ENCODE data around the gene KCNIP1. TPM values are rescaled to one million over a fixed set of nuclear protein-coding genes. Genes with fewer than 3 reads are reported as not detected.
A peak's percentile ranks its signal among the peaks of the same experiment; 100 is the strongest.

KCNIP1 gene
- total and polyA plus RNA-seq, 2 of the 8 experiments (the other 6 are each of a cell fraction or from before 2014, with no cell fraction given) = 0.52 to 0.83 TPM

DNA sequence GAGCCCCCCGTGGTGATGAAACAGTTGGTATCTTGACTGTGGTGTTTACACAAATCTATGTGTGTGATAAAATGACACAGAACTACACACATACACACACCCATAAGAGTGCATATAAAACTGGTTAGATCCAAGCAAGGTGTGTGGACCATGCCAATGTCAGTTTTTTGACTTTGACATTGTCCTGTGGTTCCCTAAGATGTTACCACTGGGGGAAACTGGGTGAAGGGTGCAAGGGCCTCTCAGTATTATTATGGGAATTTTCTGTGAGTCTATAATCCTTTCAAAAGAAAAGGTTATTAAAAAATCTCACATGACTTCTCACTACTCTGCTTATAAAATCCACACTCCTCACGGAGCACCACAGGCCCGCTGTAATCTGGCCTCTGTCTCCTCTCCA is 13.4 kb upstream of the KCNIP1 start:
- Histone ChIP-seq H4K5ac (ENCODE audit: insufficient read length, low read depth, low read length) (no peak overlapping the region), H3K9me3 (ENCODE audit: insufficient read depth in 2 of 2, low read depth in 1 of 2, low read length in 1 of 2) (no peaks in the 10 kb centered on the region), H3K36me3 (ENCODE audit: control insufficient read depth in 2 of 4, insufficient read depth in 4 of 4, low read length in 3 of 4) (no peaks in the 10 kb centered on the region), H2BK20ac (ENCODE audit: low read length) (no peak overlapping the region), H3K23me2 (ENCODE audit: low read depth, low read length) (no peaks in the 10 kb centered on the region), H3K4ac (replicated peaks; ENCODE audit: insufficient read length, low read depth, low read length) (no peak overlapping the region), H4K8ac (ENCODE audit: extremely low read depth, insufficient read depth, low read length) (no peak overlapping the region), H3K79me2 (ENCODE audit: control insufficient read depth in 1 of 2, insufficient read depth in 2 of 2, low read length in 2 of 2) (no peaks in the 10 kb centered on the region), H3K23ac (ENCODE audit: insufficient read length) (no peak overlapping the region), H3K4me3 (ENCODE audit: extremely low read depth in 1 of 4, insufficient read depth in 2 of 4, low read depth in 3 of 4, low read length in 4 of 4) (no peak overlapping the region), H3K27me3 (replicated peaks in 1 of 4; ENCODE audit: control insufficient read depth in 3 of 4, extremely low read depth in 1 of 4, insufficient read depth in 3 of 4, low read length in 3 of 4) (no peaks in the 10 kb centered on the region; a peak in 1 of 7 replicates), H2AFZ (ENCODE audit: low read length) (no peak overlapping the region), H3K9ac (replicated peaks in 1 of 4; ENCODE audit: extremely low read depth in 1 of 4, low read depth in 3 of 4, low read length in 3 of 4) (no peak overlapping the region), H2BK15ac (ENCODE audit: low read length) (no peak overlapping the region), H3K27ac (ENCODE audit: low read depth, low read length) (no peak overlapping the region), H3K4me1 (replicated peaks in 1 of 4; ENCODE audit: control insufficient read depth in 3 of 4, insufficient read depth in 4 of 4, low read length in 3 of 4) (peaks cover 0 to 5% (median 3%) of the 10 kb centered on the region in 4 experiments; a peak in 3 of 7 replicates), H2BK12ac (ENCODE audit: low read depth, low read length) (no peak overlapping the region), H2BK5ac (ENCODE audit: low read depth, low read length) (no peak overlapping the region), H3K56ac (replicated peaks; ENCODE audit: insufficient read length, low read depth, low read length) (no peak overlapping the region), H2BK120ac (replicated peaks; ENCODE audit: low read depth, low read length) (no peak overlapping the region), H3K14ac (ENCODE audit: insufficient read length) (no peak overlapping the region), H3K4me2 (ENCODE audit: insufficient read depth in 1 of 2, low read depth in 2 of 2, low read length in 2 of 2) (no peak overlapping the region), H3K18ac (ENCODE audit: extremely low read depth, low read length) (0 out of 2 replicates have a peak overlapping the region, but pooled peaks have one; percentile 16), H4K20me1 (replicated peaks in 1 of 2; ENCODE audit: control insufficient read depth in 1 of 2, insufficient read depth in 2 of 2, low read length in 2 of 2) (no peaks in the 10 kb centered on the region), H4K91ac (replicated peaks; ENCODE audit: insufficient read length, low read length) (no peak overlapping the region), H2AK5ac (ENCODE audit: low read depth, low read length) (no peak overlapping the region), H3K79me1 (ENCODE audit: low read depth, low read length) (no peaks in the 10 kb centered on the region)
- FAIRE-seq (no peak), DNase-seq (ENCODE audit: low read depth in 1 of 2, low spot score in 2 of 2) (no peak)
- ChIA-PET POLR2A (ENCODE audit: partially characterized antibody) (no interaction called here), CTCF (ENCODE audit: partially characterized antibody) (no interaction called here)
- TF ChIP-seq ASH2L (IDR thresholded peaks at IDR 0.05; ENCODE audit: low read length) (no peak), TAF7 (optimal IDR thresholded peaks at IDR 0.05; ENCODE audit: borderline replicate concordance, low read depth, low read length) (no peak), RAD21 (IDR thresholded peaks at IDR 0.05 in 1 of 2, conservative IDR thresholded peaks at IDR 0.05 in 1 of 2; ENCODE audit: low read depth in 2 of 2, low read length in 2 of 2) (no peak), BRCA1 (IDR thresholded peaks at IDR 0.05; ENCODE audit: low read depth, low read length) (no peak), TEAD4 (IDR thresholded peaks at IDR 0.05; ENCODE audit: low read depth, low read length) (no peak), SP1 (IDR thresholded peaks at IDR 0.05; ENCODE audit: low read depth, low read length) (no peak), MAFK (IDR thresholded peaks at IDR 0.05; ENCODE audit: low read depth, low read length) (no peak), KDM1A (IDR thresholded peaks at IDR 0.05; ENCODE audit: borderline replicate concordance, low read length) (no peak)
- 70% methylated on average over 3 of the region's 3 CpGs; no CpG with 5 or more reads in 1 of the 2 experiments for WGBS, 2 experiments (ENCODE audit: extremely low coverage in 1 of 2, insufficient coverage in 1 of 2, insufficient read length in 1 of 2, insufficient replicate concordance in 2 of 2, low coverage in 1 of 2, low lambda C conversion rate in 2 of 2, missing lambda C conversion rate in 1 of 2)

Measured in H1 (cell line).